Neural progenitor cell (in vitro differentiated cells): ENCODE data around the gene C1orf226. TPM values are rescaled to one million over a fixed set of nuclear protein-coding genes. Genes with fewer than 3 reads are reported as not detected.

Experiments used
- DNase-seq: peaks from one replicate; pipeline ENCODE4 v3.0.0-alpha.2; 2016; ENCODE audit warnings: low spot score
- H2AFZ ChIP-seq: fragments of 200-600 bp; sonication (generic); replicated peaks from 2 replicates; pipeline ENCODE4 v1.6.1; 2016; ENCODE audit warnings: antibody characterized with exemption
- H3F3A ChIP-seq: fragments of 200-600 bp; sonication (generic); 2 replicates; pipeline ENCODE4 v1.6.1; 2016; ENCODE audit warnings: antibody characterized with exemption, low read depth
- H3K27ac ChIP-seq: fragments of 200-600 bp; sonication (generic); 2 replicates; pipeline ENCODE4 v1.5.1; 2016; ENCODE audit warnings: mild to moderate bottlenecking
- H3K27me3 ChIP-seq: fragments of 200-600 bp; sonication (generic); 2 replicates; pipeline ENCODE4 v1.6.1; 2016; ENCODE audit warnings: mild to moderate bottlenecking, moderate library complexity
- H3K36me3 ChIP-seq: fragments of 200-600 bp; sonication (generic); 2 replicates; pipeline ENCODE4 v1.5.1; 2016
- H3K4me1 ChIP-seq: fragments of 200-600 bp; sonication (generic); 2 replicates; pipeline ENCODE4 v1.6.1; 2016; ENCODE audit warnings: mixed run types
- H3K4me2 ChIP-seq: fragments of 200-600 bp; sonication (generic); 2 replicates; pipeline ENCODE4 v1.6.1; 2016
- H3K4me3 ChIP-seq: fragments of 200-600 bp; sonication (generic); 2 replicates; pipeline ENCODE4 v1.5.1; 2016
- H3K79me2 ChIP-seq: fragments of 200-600 bp; sonication (generic); 2 replicates; pipeline ENCODE4 v1.6.1; 2016; ENCODE audit warnings: low read depth
- H3K9ac ChIP-seq: fragments of 200-600 bp; sonication (generic); 2 replicates; pipeline ENCODE4 v1.6.1; 2016
- H3K9me3 ChIP-seq: fragments of 200-600 bp; sonication (generic); 2 replicates; pipeline ENCODE4 v1.5.1; 2016; ENCODE audit warnings: low read depth
- H4K20me1 ChIP-seq: fragments of 200-600 bp; sonication (generic); 2 replicates; pipeline ENCODE4 v1.6.1; 2016; ENCODE audit warnings: low read depth
- H3K27ac Mint-ChIP-seq: 3 replicates; pipeline ENCODE4 v1.8.0; 2021; ENCODE audit warnings: mixed read lengths
- H3K27me3 Mint-ChIP-seq: 2 replicates; pipeline ENCODE4 v1.8.0; 2022; ENCODE audit warnings: low read depth, mild to moderate bottlenecking, inconsistent platforms, moderate library complexity, mixed read lengths; ENCODE audit not compliant: insufficient read depth
- H3K36me3 Mint-ChIP-seq: 3 replicates; pipeline ENCODE4 v1.8.0; 2021; ENCODE audit warnings: mixed read lengths
- H3K4me1 Mint-ChIP-seq: 3 replicates; pipeline ENCODE4 v1.8.0; 2021; ENCODE audit warnings: mixed read lengths
- H3K4me3 Mint-ChIP-seq: 3 replicates; pipeline ENCODE4 v1.8.0; 2021; ENCODE audit warnings: mild to moderate bottlenecking, moderate library complexity, mixed read lengths
- H3K9me3 Mint-ChIP-seq: 3 replicates; pipeline ENCODE4 v1.8.0; 2020; ENCODE audit warnings: mixed read lengths
- CTCF ChIP-seq: fragments of 200-600 bp; sonication (generic); IDR thresholded peaks from 2 replicates; pipeline ENCODE4 v1.5.1; 2017; ENCODE audit warnings: antibody characterized with exemption, mild to moderate bottlenecking
- EZH2 ChIP-seq: fragments of 200-600 bp; sonication (generic); IDR thresholded peaks from 2 replicates; pipeline ENCODE4 v1.6.1; 2017; ENCODE audit warnings: antibody characterized with exemption, mild to moderate bottlenecking, moderate library complexity
- EZH2phosphoT487 ChIP-seq: fragments of 200-600 bp; sonication (generic); IDR thresholded peaks from 2 replicates; pipeline ENCODE4 v1.6.1; 2017; ENCODE audit warnings: antibody characterized with exemption
- total RNA-seq: library from RNA; depleted of rRNA; stranded (reverse); fragments of >200 nt; gene quantifications from 2 replicates; pipeline ENCODE4 v1.2.3, GENCODE V29; 2015; ENCODE audit warnings: low replicate concordance

The C1orf226 gene
- total RNA-seq, 1 donor from 2014 or later, result 3.9 TPM

GRCh38 chr1:162369571-162369970 lies 12.0 kb upstream of the C1orf226 start:
- Histone ChIP-seq H4K20me1 (no peaks in the 10 kb centered on the region), H3K4me2 (no peak overlapping the region), H3K4me3 (no peak overlapping the region), H3F3A (no peaks in the 10 kb centered on the region), H3K79me2 (no peaks in the 10 kb centered on the region), H3K4me1 (no peaks in the 10 kb centered on the region), H3K9me3 (no peaks in the 10 kb centered on the region), H3K27me3 (no peaks in the 10 kb centered on the region), H3K36me3 (no peaks in the 10 kb centered on the region), H3K9ac (no peak overlapping the region), H2AFZ (no peak overlapping the region), H3K27ac (no peak overlapping the region)
- TF ChIP-seq EZH2phosphoT487 (no peak), EZH2 (no peak), CTCF (no peak)
- DNase-seq, result no peak
- Mint-ChIP-seq H3K4me3 (no peak overlapping the region), H3K9me3 (no peaks in the 10 kb centered on the region), H3K27me3 (peaks cover 2% of the 10 kb centered on the region), H3K36me3 (peaks cover 27% of the 10 kb centered on the region), H3K27ac (no peak overlapping the region), H3K4me1 (peaks cover 14% of the 10 kb centered on the region)

- H3K27me3 Mint-ChIP-seq, result no peaks in the 10 kb centered on the region
- H3K4me1 Mint-ChIP-seq, result peaks cover 14% of the 10 kb centered on the region
- no peak overlapping the region for H2AFZ ChIP-seq
- H3F3A ChIP-seq, result no peaks in the 10 kb centered on the region
- no peak overlapping the region for H3K4me2 ChIP-seq
- H4K20me1 ChIP-seq, result no peaks in the 10 kb centered on the region
- H3K36me3 ChIP-seq, result no peaks in the 10 kb centered on the region
- DNase-seq, result no peak
- H3K4me3 Mint-ChIP-seq, result no peak overlapping the region
- H3K27me3 ChIP-seq, result no peaks in the 10 kb centered on the region
- peaks cover 29% of the 10 kb centered on the region for H3K36me3 Mint-ChIP-seq
- H3K4me3 ChIP-seq, result no peak overlapping the region
- TF ChIP-seq EZH2 (no peak), EZH2phosphoT487 (no peak), CTCF (no peak)
- no peaks in the 10 kb centered on the region for H3K4me1 ChIP-seq
- no peak overlapping the region for H3K27ac Mint-ChIP-seq
- H3K9me3 Mint-ChIP-seq, result no peaks in the 10 kb centered on the region
- no peaks in the 10 kb centered on the region for H3K79me2 ChIP-seq
- no peaks in the 10 kb centered on the region for H3K9me3 ChIP-seq
- H3K27ac ChIP-seq, result no peak overlapping the region
- H3K9ac ChIP-seq, result no peak overlapping the region
Observed at GRCh38 chr1:162370161-162370560, 11.4 kb upstream of the C1orf226 start.

- no peaks in the 10 kb centered on the region for H3K4me1 ChIP-seq
- no peaks in the 10 kb centered on the region for H3K27me3 ChIP-seq
- H3K4me2 ChIP-seq, result no peak overlapping the region
- H3K79me2 ChIP-seq, result no peaks in the 10 kb centered on the region
- no peaks in the 10 kb centered on the region for H3K9me3 ChIP-seq
- no peaks in the 10 kb centered on the region for H3K27me3 Mint-ChIP-seq
- H3K9ac ChIP-seq, result no peak overlapping the region
- no peak for DNase-seq
- no peak for TF ChIP-seq EZH2phosphoT487
- no peak overlapping the region for H3K27ac ChIP-seq
- no peak overlapping the region for H3K4me3 ChIP-seq
- H3K36me3 ChIP-seq, result no peaks in the 10 kb centered on the region
- H4K20me1 ChIP-seq, result no peaks in the 10 kb centered on the region
- H3K4me1 Mint-ChIP-seq, result peaks cover 14% of the 10 kb centered on the region
- H3K36me3 Mint-ChIP-seq, result peaks cover 31% of the 10 kb centered on the region
- H3F3A ChIP-seq, result no peaks in the 10 kb centered on the region
- no peak overlapping the region for H3K27ac Mint-ChIP-seq
- H3K4me3 Mint-ChIP-seq, result no peak overlapping the region
- no peak overlapping the region for H2AFZ ChIP-seq
- no peaks in the 10 kb centered on the region for H3K9me3 Mint-ChIP-seq
Observed at GRCh38 chr1:162370721-162371120, 10.8 kb upstream of the C1orf226 start.

- Histone ChIP-seq H3K4me3 (no peak overlapping the region), H3K79me2 (no peaks in the 10 kb centered on the region), H3K4me1 (no peaks in the 10 kb centered on the region), H4K20me1 (no peaks in the 10 kb centered on the region), H3K27me3 (no peaks in the 10 kb centered on the region), H3K4me2 (no peak overlapping the region), H3K36me3 (no peaks in the 10 kb centered on the region), H3K9ac (no peak overlapping the region), H3F3A (no peaks in the 10 kb centered on the region), H3K9me3 (no peaks in the 10 kb centered on the region), H2AFZ (no peak overlapping the region), H3K27ac (no peak overlapping the region)
- peaks cover 27% of the 10 kb centered on the region for H3K36me3 Mint-ChIP-seq
- H3K4me1 Mint-ChIP-seq, result peaks cover 14% of the 10 kb centered on the region
- H3K9me3 Mint-ChIP-seq, result no peaks in the 10 kb centered on the region
- H3K4me3 Mint-ChIP-seq, result no peak overlapping the region
- no peak for DNase-seq
- no peak overlapping the region for H3K27ac Mint-ChIP-seq
- TF ChIP-seq EZH2phosphoT487 (no peak), EZH2 (no peak), CTCF (no peak)
- H3K27me3 Mint-ChIP-seq, result no peaks in the 10 kb centered on the region
Observed at GRCh38 chr1:162371611-162372010, 9.9 kb upstream of the C1orf226 start.
